OCI-LY1 (cell line): ENCODE data around the gene SEMA3F.

Experiments
- CTCF ChIP-seq: fragments of 200-600 bp; sonication (generic), shearing (Covaris generic); IDR thresholded peaks from 2 replicates; pipeline ENCODE4 v1.5.1; 2017; ENCODE audit warnings: mild to moderate bottlenecking, antibody characterized with exemption, low read length, moderate library complexity, mixed read lengths
- EZH2 ChIP-seq: fragments of 200-600 bp; sonication (generic), shearing (Covaris generic); IDR thresholded peaks from 2 replicates; pipeline ENCODE4 v1.8.0; 2017; ENCODE audit warnings: borderline replicate concordance, mixed run types, mild to moderate bottlenecking, antibody characterized with exemption, low read length, moderate library complexity, mixed read lengths

DNA sequence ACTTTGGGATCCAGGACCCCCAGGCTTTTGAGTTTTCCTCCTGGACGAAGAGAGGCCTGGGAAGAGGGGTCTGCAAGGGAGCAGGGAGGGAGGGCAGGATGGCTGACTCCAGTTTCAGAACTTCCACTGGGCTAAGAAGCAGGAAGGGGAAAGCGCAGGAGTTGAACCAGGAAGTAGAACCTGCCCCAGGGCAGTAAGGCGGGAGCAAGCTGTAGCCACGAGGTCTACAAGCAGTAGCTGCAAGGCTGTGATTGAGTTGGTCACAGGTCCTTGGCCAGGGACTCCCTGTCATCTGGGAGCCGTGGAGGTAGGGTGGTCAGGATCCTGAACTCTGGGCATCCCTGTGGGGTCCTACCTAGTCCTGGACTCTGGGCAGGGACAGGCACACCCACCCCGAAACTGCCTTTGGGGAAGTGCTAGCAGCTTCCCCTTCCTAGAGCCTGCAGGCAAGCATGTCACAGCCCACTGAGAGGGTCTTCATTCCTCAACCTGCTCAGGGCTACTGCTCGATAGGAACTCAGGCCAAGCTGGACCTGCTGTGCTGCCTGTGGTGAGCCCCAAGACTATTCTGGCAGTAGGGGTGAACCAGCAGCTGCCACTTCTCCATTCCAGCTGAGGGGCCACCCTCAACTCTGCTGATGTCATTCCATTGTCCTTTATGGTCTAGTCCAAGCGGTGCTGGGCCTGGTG lies 75.1 kb downstream of the SEMA3F start:
- TF ChIP-seq CTCF: no peak
- no peak for TF ChIP-seq EZH2
